Effector CD8-positive, alpha-beta T cell (primary cell): ENCODE data around the gene UPF2.
"Not testable (repeated sequence)": the region's sequence is repeated elsewhere in the genome, so short reads cannot be mapped to it uniquely, and the experiment has no call there.

ENCODE experiments used
- DNase-seq: peaks from one replicate; lab custom pipeline; 2025; lab: John Stamatoyannopoulos, UW

Gene UPF2

DNA sequence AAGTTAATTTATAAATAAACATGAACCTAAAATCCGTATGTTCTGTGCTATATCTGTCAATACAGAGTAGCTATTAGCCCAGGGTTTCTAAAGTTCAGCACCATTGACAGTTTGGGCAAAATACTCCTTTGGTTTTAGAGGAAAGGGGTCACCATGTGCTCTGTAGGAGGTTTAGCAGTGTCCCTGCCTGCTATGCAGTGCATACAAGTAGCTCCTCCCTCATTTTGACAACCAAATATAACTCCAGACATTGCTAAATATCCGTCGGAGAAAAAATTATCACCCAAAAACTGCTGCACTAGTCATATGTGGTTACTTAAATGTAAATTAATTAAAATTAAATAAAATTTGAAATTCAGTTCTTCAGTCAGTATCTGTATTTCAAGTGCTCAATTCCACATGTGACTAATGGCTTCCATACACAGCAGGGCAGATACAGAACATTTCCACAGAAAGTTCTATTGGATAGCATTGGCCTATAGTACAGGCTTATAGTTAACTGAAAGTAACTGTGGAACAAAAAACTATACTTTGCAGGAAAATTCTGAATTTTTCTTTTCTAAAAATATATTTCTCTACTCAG lies 6.4 kb downstream of the UPF2 start:
- DNase-seq = no peak

DNA sequence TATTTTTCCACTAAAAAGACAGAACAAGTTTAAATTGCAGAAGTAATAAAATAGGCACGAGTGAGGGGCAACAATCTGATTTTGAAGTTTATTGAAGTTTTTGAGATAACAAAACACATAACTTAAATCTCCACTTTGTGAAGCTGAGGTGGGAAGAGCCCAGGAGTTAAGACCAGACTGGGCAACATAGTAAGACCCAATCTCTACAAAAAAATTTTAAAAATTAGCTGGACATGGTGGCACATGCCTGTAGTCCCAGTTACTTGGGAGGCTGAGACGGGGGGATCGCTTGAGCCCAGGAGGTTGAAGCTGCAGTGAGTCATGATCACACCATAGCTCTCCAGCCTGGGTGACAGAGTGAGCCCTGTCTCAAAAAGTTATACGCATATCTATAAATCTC lies 11.2 kb downstream of the UPF2 start:
- no peak for DNase-seq

DNA sequence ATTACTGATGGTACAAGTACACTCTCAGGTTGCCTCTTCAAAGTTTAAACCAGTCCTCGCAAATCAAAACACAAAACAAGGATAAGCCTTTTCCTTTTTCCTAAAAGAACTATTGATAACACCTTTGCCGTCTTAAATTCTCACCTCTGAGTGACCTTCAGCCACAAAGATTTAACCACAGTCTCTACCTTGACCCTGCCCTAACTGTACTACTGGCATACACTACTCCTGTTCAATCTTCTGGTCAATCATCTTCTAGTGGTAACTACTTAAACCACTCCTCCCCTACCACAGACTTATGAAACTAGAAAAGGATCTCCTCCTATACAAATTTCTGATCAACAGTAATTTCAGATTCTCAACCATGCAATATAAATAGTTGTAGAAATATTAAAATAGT lies 15.1 kb downstream of the UPF2 start:
- DNase-seq = no peak

DNA sequence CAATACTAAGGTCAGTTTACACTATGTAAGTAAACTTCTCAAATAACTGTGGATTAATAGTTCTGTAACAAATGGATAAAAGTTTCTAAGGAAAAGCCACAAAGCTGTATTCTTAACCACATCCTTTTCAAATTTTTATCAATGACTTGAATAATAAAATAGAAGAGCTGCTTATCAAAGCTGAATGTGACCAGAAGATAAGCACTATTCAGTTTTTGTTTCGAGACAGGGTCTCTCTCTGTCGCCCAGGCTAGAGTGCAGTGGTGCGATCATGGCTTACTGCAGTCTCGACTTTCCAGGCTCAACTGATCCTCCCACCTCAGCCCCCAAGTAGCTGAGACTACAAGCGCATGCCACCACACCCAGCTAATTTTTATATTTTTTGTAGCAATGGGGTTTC lies 17.0 kb downstream of the UPF2 start:
- no peak for DNase-seq

DNA sequence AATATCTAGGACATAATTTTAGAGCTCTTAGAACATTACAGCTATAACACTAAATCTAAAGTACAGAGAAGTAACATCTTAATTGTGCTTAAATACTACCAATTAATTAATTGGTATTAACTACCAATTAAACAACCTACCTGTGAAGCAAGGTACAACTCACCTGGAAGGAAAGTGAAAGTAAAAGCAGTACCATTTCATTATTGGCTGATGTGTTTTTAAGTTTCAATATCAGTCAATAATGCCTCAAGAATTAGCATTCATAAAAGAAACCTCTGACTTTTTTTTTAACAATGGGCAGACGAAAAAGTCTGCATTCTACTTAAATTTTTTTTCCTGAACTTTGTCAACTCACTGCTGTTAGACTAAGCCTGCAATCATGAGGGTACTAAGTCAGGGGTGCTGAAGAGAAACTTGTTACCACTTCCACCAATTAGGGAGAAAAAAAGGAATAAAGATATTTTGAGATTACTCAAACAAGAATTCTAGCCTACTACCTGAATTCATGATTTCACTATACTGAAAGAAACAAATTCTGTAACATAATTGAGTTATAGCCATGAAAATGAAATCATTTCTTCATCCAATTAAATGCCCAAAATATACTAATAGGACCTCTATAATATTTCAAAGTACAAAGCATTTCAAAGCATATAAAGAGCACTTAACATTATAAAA lies 19.9 kb downstream of the UPF2 start:
- no peak for DNase-seq

DNA sequence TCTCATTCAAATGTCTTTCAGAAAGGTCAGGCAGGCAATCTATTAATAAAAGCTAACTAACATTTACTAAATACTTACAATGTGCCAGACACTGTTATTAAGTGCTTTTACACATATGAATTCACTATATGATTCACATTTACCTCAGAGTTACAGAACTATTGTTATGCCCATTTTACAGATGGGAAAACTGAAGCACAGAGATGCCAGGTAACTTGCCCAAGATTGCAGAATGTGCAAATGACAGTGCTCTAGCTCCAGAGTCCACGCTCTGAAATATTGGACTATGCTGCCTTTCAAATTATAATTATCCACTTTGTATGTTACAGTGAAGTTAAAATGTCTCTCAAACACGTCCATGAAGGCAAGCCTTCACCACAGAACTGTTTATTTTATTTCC lies 22.0 kb downstream of the UPF2 start:
- DNase-seq = no peak

DNA sequence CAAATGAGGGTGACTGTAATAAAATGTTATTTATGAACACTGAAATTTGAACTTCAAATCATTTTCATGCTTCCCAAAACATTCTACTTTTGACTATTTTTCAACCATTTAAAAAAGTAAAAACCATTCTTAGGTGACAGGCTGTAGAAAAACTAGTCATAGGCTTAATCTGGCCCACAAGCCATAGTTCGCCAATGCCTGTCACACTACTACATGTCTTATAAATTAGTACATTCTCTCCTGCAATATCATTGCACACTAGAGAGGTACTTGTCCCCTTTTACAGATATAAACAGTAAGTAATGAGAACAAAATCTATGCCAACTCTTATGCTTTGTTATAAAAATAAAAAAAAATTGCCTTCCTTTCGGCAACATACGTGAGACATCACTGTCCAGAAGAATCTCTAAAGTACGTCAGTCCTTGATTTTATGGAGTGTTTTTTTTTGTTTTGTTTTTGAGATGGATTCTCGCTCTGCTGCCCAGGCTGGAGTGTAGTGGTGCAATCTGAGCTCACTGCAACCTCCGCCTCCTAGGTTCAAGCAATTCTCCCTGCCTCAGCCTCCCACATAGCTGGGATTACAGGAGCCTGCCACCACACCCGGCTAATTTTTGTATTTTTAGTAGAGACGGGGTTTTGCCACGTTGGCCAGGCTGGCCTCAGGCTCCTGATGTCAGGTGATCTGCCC lies 23.2 kb downstream of the UPF2 start:
- no peak for DNase-seq

DNA sequence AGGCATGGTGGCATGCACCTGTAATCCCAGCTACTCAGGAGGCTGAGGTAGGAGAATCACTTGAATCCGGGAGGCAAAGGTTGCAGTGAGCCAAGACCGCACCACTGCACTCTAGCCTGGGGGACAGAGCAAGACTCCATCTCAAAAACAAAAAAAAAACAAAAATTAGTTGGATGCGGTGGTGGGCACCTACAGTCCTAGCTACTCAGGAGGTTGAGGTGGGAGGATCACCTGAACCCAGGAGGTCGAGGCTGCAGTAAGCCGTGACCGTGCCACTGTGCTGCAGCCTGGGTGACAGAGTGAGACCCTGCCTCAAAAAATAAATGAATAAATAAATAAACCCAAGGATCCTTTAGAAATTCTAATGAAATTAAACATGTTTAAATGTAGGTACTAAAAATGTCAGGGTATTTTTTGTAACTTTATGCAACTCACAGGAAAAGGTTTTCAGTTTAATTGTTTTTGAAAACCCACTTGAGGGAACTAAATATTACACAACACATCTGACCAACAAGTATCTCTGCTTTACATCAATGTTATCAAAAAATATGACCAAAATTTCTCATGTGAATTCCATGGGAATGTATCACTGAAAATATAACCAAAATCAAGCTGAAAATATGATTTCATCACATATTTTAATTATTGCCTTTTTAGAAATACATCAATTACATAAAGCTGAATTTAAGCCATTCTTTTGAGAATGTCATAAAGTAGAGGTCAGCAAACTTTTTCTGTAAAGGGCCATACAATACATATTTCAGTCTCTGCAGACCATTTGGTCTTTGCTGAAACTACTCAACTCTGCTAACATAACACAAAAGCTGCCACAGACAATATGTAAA lies 23.9 kb downstream of the UPF2 start:
- DNase-seq = no peak

DNA sequence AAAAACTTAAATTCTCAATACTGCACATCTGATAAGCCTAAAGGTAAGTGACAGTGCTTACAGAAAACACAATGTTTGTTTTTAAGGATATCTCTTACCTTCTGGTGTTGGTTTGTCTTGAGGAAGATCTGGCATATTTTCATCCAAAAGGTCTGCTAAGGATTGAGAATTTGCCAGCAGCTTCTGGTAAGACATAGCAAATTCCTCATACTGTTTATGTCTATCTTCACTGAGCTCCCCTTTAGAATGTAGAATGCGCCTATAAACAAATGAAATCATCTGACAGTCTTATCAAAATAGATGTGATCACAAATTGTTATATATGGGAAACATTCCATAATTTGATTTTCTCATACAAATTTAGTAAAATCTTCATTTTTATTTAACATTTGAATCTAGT lies 28.7 kb downstream of the UPF2 start:
- no peak for DNase-seq

DNA sequence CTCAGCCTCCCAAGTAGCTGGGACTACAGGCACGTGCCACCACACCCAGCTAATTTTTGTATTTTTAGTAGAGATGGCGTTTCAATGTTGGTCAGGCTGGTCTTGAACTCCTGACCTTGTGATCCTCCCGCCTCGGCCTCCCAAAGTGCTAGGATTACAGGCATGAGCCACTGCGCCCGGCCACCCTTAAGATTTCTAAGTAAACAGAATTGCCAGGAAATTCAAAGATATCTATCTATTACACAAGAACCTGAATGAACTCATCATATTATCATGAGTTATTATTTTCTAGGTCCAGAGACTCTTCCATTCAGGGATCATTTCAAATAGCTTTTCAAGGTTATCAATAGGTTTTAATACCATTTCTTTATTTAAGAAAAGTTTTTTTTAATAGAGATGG lies 29.2 kb downstream of the UPF2 start:
- DNase-seq = not testable (repeated sequence)

DNA sequence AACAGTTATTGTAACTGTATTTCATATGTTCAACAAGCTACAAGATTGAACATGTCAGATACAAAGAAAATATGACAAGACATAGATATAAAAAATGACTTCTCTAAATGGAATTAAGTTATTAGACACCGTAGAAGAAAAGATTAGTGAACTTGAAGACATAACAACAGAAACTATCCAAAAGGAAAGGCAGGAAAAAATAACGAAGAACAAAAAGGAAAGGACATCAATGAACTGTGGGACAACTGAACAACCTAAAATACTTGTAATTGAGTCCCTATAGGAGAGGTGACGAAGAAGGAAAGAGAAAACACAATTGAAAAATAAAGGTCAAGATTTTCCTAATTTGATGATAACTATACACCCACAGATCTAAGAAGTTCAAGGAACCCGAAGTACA lies 32.3 kb downstream of the UPF2 start:
- no peak for DNase-seq

DNA sequence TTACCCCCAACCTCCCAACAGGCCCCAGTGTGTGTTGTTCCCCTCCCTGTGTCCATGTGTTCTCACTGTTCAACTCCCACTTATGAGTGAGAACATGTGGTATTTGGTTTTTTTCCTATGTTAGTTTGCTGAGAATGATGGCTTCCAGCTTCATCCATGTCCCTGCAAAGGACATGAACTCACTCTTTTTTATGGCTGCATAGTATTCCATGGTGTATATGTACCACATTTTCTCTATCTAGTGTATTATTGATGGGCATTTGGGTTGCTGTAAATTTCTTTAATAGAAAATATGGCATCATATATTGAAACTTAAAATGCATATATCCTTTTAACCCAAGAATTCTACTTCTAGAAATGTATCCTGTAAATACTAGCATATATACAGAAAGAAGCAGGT lies 33.8 kb downstream of the UPF2 start:
- DNase-seq = not testable (repeated sequence)

DNA sequence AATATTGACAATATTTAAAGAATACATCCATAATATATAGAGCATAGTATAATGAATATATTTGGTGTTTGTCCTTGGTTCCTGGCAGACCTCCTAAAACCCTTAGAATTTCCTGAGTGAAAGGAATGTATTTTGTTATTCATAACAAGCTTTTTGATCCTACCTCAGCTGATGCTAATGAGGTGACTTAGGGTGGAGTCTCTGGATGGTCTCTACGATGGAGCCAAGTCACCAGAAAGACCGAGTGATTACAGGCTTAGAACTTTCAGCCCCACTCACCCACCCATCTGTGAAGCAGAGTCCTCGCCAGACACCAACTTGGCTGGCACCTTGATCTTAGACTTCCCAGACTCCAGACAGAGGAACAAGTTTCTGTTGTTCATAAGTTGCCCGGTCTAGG lies 35.9 kb downstream of the UPF2 start:
- DNase-seq = no peak

DNA sequence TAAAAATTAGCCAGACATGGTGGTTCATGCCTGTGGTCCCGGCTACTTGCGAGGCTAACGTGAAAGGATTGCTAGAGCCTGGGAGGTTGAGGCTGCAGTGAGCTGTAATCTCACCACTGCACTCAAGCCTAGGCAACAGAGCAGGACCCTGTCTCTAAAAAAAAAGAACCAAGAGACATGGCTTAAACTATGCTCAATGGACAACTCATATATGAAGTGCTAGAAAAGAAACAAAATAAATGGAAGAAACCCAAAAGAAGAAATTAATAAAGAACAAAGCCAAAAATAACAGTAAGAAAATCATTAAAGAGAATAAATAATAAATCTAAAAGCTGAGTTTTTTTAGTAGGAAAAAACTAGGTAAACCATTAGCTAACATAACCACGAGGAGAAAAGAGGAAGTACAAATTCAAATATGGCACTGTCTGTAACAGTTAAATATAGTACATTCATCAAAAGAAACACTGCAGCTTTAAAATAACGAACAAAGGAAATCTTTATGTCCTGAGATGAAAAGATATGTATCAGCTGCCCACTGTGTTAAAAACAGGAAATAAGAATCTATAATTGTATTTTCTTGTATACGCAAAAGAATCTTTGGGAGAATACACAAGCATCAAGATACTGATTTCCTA lies 48.7 kb downstream of the UPF2 start:
- no peak for DNase-seq

DNA sequence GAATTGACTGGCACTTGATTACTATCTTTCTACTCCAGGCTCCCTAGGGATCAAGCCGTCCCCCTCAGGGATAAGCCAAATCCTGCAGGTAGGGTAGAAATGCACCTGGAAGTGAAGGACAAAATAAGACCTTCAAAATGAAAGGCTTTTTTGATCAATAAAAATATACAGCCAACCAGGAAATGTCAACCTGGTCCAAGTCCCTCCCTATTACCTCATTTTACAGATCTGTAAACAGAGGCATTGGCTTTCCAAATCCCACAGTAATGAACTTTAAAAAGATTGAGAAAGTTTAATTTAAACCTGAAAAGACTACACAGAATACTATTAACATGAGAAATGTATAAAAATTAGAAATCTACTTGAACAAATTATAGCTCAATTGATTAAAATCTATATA lies 53.7 kb downstream of the UPF2 start:
- DNase-seq = no peak

DNA sequence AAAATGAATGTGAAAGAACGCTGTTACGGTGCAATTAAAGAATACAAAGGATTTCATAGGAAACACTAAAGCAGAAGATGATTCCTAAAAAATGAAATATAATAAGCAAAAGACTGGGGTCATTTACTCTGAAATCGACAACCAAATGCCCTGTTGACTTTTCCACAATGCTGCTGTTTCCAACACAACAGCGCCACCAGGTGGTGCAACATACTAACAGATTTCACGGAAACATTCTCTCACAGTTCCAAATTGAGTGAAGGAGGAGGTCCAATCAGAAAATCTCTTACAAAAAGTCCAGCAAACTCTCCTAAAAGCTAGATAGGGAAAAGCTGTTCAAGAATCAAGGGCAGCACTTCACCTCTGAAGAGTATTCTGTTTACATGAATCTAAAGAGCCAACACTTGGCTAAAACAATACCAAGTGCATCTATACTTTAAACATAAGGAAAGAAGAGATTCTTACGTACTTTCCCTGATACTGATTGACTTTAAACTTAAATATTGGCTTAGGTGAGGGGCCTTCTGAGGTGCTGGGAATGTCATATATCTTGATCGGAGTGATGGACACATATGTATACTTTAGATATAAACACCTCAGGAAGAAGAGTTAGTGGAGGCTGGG lies 55.9 kb downstream of the UPF2 start:
- peak; percentile 52 for DNase-seq

DNA sequence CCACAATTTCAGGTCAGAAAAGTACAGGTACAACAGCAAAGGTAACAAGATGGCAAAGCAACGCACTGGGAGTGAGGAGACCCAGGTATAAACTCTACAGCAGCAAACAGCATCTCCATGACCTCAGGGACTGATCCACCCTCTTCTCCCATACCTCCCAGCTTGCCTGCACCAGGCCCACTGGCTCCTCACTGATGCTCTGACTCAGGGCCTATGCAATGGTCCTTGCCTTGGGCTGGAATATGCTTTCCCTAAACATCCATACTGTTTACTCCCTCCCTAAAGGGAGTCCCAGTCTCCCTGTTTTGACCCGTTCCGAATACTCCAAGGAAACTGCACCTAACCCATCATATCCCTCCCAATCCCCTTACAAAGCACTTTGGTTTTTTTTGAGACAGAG lies 60.4 kb downstream of the UPF2 start:
- no peak for DNase-seq

DNA sequence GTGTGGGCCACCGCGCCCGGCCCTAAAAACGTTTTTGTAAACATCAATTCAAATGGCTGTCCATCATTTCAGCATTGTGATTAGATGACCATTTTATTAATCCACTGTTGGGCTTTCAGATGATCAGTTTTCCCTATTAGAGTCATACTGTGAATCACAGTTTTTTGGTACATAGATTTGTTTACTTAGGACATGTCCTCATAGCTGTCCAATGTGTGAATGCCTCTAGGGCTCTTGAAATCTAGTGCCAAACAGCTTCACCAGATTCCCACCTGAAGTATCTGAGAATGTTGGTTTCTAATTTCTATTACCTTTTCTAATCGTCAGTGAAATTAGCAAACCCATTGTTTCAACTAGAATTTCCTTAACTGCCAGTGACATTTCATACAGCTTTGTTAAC lies 66.8 kb downstream of the UPF2 start:
- DNase-seq = no peak

DNA sequence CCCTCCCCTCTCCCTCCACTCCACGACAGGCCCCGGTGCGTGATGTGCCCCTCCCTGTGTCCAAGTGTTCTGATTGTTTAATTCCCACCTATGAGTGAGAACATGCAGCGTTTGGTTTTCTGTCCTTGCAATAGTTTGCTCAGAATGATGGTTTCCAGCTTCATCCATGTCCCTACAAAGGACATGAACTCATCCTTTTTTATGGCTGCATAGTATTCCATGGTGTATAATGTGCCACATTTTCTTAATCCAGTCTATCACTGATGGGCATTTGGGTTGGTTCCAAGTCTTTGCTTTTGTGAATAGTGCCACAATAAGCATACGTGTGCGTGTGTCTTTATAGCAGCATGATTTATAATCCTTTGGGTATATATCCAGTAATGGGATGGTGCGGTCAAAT lies 70.1 kb downstream of the UPF2 start:
- DNase-seq = not testable (repeated sequence)

DNA sequence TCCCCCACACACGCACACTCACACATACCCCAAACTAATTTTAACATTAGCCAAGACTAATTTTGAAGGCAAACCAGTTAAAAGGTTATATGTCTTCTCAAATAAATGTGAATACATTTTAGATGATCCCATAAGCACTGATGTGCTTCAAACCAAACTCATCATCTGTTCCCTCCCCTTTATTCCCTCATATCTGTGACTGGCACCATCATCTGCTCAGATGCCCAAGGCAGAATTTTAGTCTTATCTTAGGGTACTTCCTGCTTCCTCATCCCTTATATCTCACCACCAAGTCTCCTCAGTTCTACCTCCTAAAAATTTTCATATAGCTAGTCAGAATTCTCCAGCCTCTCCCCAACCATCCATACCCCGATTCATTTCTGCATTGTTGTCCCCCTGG lies 80.4 kb downstream of the UPF2 start:
- no peak for DNase-seq

DNA sequence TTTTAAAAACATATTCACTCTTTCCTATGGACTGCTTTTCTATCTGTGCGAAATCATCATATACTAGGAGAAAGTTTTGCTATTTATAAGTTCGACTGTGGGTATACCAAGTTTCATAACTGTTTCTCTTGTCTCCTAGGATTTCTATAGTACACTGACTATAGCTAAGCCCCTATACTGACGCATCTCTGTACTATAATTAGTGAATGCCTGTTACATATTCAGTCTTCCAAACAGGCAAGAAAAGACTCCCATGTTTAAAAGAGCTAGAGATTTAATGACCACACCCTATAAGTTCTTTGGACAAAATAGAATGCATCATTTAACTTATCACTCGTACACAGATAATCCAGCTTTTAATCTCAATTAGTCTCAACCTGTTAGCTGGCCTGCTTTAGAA lies 80.8 kb downstream of the UPF2 start:
- DNase-seq = no peak

DNA sequence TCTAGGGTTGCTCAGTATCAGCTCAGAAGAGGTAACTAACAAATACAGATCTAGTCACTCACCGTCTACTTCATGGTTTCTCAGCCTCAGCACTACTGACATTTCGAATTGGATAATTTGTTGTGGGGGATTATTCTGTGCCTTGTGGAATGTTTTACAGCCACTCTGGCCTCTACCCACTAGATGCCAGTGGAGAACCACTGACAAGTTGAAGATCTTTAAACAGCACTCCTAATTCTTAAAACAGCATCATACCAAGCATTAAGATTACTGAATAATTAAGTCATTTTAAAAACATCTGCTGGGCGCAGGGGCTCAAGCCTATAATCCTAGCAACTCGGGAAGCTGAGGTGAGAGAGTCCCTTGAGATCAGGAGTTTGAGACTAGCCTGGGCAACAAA lies 82.6 kb downstream of the UPF2 start:
- DNase-seq = no peak
